IPS-20b (cell line): ENCODE data around the gene EEF2.

Experiments used
- H3K27ac ChIP-seq: one replicate; pipeline ENCODE4 v1.5.1; 2013; ENCODE audit warnings: low read length
- H3K27me3 ChIP-seq: 2 replicates; pipeline ENCODE4 v1.6.1; 2013; ENCODE audit warnings: mild to moderate bottlenecking, low read length, inconsistent platforms; ENCODE audit not compliant: insufficient read depth
- H3K36me3 ChIP-seq: 2 replicates; pipeline ENCODE4 v1.6.1; 2013; ENCODE audit warnings: low read depth, mild to moderate bottlenecking, inconsistent platforms, low read length, moderate library complexity; ENCODE audit not compliant: insufficient read depth
- H3K4me1 ChIP-seq: 2 replicates; pipeline ENCODE4 v1.6.1; 2013; ENCODE audit warnings: mild to moderate bottlenecking, control low read depth, inconsistent platforms, low read length, moderate library complexity; ENCODE audit not compliant: insufficient read depth
- H3K4me3 ChIP-seq: 2 replicates; pipeline ENCODE4 v1.5.1; 2013; ENCODE audit warnings: mild to moderate bottlenecking, low read length, inconsistent platforms
- H3K9ac ChIP-seq: 2 replicates; pipeline ENCODE4 v1.6.1; 2013; ENCODE audit warnings: low read depth, mild to moderate bottlenecking, inconsistent platforms, low read length, moderate library complexity
- H3K9me3 ChIP-seq: 2 replicates; pipeline ENCODE4 v1.6.1; 2013; ENCODE audit warnings: mild to moderate bottlenecking, low read depth, low read length, inconsistent platforms; ENCODE audit not compliant: insufficient read depth

The EEF2 gene

DNA sequence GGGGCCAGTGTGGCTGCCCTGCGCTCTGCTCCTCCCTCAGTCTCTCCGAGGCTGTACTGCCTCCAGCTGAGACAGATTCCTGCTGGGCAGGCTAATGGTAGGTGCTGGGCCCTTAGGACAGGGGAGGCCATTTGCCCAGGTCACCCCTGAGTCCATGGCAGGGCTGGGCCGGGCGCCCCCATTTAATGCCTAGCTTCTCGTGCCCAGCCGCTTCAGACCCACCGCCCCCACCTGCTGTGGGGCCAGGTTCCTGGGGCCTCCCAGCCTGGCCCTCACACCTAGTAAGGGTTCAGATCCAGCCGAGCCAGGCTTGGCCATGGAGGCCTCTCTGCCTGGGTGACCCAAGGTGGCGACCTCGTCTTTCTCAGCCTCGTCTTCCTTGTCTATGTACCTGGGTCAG, 40.1 kb upstream of the EEF2 start:
- Histone ChIP-seq H3K9me3 (no peaks in the 10 kb centered on the region), H3K4me1 (no peaks in the 10 kb centered on the region), H3K9ac (no peak overlapping the region), H3K4me3 (no peak overlapping the region), H3K36me3 (peaks cover 35% of the 10 kb centered on the region), H3K27me3 (no peaks in the 10 kb centered on the region), H3K27ac (no peak overlapping the region)

DNA sequence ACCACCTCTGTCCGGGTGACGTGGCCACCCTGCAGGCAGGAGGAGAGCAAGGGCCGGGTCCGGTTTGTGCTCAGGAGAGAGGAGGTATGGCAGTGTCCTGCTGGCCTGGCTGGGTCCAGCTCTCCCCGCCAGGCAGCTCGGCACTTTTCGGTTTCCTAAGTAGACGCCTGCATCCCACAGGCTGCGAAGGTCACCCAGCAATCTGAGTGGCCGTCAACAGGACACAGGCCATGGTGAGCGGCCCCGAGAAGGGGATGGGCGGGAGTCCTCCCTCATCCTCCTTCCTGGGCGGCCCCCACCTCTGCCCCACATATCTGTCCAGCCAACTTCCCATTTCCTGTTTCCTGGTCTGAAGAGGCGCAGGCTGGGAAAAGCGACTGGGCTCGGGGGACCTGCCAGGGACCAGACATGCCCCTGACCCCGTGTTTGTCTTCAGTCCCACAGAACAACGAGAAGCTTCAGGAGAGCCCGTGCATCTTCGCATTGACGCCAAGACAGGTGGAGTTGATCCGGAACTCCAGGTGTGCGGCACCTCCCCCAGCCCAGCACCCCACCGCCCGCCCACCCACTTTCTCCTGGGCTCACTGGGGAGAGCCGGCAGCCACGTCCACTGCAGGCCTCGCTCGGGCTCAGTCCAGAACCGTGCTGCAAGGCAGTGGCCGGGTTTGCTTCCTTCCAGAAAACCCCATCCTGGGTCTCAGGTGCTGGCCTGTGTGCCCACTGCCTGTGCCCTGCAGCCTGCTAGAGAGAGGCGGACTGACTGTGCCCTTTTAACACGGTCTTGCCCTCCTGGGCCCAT, 38.5 kb upstream of the EEF2 start:
- H3K36me3 ChIP-seq, result peaks cover 32% of the 10 kb centered on the region
- no peak overlapping the region for H3K4me3 ChIP-seq
- no peaks in the 10 kb centered on the region for H3K27me3 ChIP-seq
- no peaks in the 10 kb centered on the region for H3K9me3 ChIP-seq
- no peak overlapping the region for H3K27ac ChIP-seq
- H3K4me1 ChIP-seq, result no peaks in the 10 kb centered on the region
- no peak overlapping the region for H3K9ac ChIP-seq

DNA sequence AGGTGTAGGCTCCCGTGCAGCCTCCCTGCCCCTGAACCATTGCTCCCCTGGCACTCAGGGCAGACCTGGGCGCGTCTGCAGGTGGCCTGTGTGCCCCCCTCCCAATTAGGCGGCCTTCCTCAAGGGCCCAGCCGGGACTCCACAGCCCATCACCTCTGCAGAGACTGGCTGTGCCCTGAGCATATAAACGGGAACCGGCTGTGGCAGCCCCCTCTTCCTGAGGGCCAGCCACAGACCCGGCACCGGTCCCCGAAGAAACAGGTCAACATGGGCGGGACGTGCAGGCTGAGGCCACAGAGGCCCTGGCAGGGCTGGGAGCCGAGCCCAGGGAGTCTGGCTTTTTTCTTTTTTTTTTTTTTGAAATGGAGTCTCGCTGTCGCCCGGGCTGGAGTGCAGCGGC, 34.3 kb upstream of the EEF2 start:
- Histone ChIP-seq H3K4me1 (no peaks in the 10 kb centered on the region), H3K36me3 (peaks cover 36% of the 10 kb centered on the region), H3K4me3 (no peak overlapping the region), H3K9ac (no peak overlapping the region), H3K9me3 (no peaks in the 10 kb centered on the region), H3K27ac (no peak overlapping the region), H3K27me3 (no peaks in the 10 kb centered on the region)

DNA sequence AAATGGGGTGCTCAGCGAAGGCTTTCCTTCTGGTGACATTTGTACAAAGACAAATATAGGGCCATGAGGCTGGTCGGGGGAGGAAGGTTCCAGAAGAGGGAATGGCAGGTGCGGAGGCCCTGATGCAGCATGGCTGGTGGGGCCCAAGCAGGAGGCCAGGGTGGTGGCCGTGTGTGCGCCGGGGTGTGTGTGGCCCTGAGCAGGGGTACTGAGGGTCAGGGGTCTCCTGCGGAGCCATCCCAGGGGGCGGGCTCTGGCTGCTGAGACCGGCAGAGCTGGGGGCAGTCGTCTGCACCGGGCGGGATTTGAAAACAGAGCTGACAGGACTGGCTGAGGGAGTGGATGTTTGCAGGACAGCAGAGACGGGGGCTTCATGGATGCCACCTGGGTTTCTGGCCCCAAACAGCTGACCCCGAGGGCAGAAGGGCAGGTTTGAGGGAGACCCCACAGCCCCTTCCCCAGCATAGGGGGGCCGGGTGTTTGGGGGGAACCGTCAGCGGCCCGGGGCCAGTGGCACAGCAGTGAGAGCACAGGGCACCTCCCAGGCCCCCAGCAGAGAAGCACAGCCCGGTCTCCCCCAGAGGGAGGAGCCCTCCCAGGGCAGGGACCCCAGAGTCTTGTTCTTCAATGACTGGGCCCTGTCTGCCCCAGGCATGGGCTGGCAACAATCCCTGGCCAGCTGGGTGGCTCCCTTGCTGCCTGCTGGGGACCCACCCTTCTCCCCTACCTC, 33.7 kb upstream of the EEF2 start:
- no peak overlapping the region for H3K9ac ChIP-seq
- no peaks in the 10 kb centered on the region for H3K27me3 ChIP-seq
- no peak overlapping the region for H3K27ac ChIP-seq
- H3K9me3 ChIP-seq, result no peaks in the 10 kb centered on the region
- H3K36me3 ChIP-seq, result peaks cover 37% of the 10 kb centered on the region
- H3K4me3 ChIP-seq, result no peak overlapping the region
- no peaks in the 10 kb centered on the region for H3K4me1 ChIP-seq

DNA sequence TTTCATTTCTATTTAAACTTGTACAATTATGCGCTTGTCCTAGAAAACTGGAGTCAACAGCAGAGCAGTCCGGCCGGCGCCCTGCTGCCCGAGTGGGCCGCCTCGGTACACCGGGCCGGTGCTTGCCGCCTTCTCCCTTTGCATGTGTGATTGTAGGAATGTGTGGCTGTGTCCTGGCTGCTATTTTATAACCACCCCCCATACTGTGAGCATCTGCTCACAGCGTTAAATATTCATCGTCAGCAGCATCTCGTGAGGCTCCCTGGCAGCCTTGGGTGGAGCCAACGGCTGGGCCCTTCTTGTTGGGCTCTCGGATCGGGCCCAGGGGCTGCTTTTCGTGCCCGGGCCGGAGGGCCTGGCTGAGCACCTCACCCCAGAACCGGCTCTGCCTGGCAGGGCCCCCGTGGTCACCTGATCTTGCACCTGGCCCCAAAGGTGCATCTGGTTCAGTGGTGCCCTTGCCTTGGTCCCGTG, 32.9 kb upstream of the EEF2 start:
- Histone ChIP-seq H3K27ac (no peak overlapping the region), H3K9me3 (no peaks in the 10 kb centered on the region), H3K27me3 (no peaks in the 10 kb centered on the region), H3K9ac (no peak overlapping the region), H3K4me3 (no peak overlapping the region), H3K4me1 (no peaks in the 10 kb centered on the region), H3K36me3 (peaks cover 44% of the 10 kb centered on the region)

DNA sequence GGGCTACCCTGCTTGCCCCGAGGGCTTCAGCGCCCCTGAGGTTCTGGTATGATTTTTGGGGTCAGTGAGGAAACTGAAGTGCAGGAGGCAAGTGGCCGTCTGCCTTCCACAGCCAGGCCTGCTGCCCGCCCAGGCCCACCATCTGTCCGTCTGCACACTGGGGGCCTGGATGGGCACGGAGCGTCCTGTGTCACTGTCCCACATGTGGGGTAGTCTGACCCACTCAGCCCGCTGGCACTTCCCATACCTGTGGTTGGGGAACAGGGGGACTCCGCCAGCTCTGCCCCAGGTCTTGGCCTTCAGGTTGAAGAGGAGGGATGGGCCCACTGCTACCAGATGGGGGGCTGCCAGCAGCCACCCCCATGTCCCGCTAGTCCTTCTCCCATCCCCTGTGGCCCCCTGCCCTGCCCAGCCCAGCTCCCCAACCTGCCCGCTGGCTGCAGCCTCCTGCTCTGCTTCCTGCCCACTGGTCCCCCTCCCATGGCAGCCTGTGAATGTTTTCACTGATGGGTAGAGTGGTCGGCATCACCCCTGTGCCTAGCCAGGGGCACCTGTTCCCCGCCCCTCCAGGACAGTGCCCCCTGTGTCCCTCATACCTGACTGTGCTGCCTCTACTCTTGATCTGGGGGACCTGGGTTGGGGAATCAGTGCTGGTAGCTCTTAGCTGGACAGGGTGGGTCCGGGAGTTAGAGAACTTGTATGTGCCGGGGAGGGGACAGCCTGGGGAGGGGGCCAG, 31.8 kb upstream of the EEF2 start:
- Histone ChIP-seq H3K27me3 (no peaks in the 10 kb centered on the region), H3K9ac (no peak overlapping the region), H3K36me3 (peaks cover 49% of the 10 kb centered on the region), H3K9me3 (no peaks in the 10 kb centered on the region), H3K4me1 (no peaks in the 10 kb centered on the region), H3K4me3 (no peak overlapping the region), H3K27ac (no peak overlapping the region)

DNA sequence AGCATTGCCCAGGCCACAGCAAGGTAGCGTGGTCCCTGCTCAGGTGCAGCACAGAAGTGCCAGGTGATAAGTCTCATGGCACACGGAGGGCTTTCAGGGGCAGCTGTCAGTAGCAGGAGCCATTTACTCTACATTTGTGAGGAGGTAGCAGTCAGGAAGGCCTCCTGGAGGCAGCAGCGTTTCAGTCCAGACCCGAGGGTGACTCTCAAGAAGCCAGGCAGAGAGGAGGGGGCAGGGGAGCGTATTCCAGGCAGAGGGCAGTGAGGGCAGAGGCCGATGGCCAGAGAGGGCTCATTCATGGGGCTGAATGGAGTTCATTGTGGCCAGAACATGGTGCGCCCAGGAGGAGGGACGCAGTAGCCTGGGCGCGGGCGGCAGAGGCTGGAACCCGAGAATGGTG, 31.2 kb upstream of the EEF2 start:
- Histone ChIP-seq H3K9ac (no peak overlapping the region), H3K27me3 (no peaks in the 10 kb centered on the region), H3K4me3 (no peak overlapping the region), H3K27ac (no peak overlapping the region), H3K4me1 (no peaks in the 10 kb centered on the region), H3K9me3 (no peaks in the 10 kb centered on the region), H3K36me3 (peaks cover 46% of the 10 kb centered on the region)

DNA sequence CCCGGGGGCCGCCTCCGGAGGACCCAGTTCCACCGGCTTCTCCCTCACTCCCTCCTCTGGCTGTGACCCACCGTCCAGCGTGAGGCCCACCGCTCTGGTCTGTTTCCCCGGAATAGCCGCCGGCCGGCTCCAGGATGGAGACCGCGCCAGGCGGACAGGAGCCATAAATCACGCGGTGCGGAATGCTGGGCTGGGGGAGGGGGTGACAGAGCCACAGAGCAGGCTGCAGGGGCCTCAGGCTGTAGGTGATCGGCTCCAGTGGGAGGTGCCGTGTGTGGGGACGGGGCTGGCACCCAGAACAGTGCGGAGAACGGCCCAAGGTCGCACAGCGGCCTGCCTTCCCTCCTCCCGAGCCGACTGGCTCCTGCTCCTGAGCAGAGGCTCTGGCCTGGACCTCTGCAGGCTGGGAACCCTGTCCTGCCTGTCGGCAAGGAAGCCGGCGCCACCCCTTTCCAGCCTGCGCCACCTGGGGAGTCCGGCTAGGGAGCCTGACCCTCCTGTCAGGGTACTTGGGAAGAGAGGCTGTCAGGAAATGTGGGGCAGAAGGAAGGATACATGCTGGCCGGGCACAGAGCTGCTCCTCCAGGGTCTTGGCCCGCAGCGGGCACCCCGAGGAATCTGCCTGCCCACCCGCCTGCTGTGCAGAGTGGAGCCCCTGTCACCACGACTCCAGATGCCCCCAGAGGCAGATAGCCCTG, 30.6 kb upstream of the EEF2 start:
- H3K27me3 ChIP-seq, result no peaks in the 10 kb centered on the region
- no peaks in the 10 kb centered on the region for H3K4me1 ChIP-seq
- no peak overlapping the region for H3K9ac ChIP-seq
- no peaks in the 10 kb centered on the region for H3K9me3 ChIP-seq
- no peak overlapping the region for H3K4me3 ChIP-seq
- no peak overlapping the region for H3K27ac ChIP-seq
- peaks cover 42% of the 10 kb centered on the region for H3K36me3 ChIP-seq

DNA sequence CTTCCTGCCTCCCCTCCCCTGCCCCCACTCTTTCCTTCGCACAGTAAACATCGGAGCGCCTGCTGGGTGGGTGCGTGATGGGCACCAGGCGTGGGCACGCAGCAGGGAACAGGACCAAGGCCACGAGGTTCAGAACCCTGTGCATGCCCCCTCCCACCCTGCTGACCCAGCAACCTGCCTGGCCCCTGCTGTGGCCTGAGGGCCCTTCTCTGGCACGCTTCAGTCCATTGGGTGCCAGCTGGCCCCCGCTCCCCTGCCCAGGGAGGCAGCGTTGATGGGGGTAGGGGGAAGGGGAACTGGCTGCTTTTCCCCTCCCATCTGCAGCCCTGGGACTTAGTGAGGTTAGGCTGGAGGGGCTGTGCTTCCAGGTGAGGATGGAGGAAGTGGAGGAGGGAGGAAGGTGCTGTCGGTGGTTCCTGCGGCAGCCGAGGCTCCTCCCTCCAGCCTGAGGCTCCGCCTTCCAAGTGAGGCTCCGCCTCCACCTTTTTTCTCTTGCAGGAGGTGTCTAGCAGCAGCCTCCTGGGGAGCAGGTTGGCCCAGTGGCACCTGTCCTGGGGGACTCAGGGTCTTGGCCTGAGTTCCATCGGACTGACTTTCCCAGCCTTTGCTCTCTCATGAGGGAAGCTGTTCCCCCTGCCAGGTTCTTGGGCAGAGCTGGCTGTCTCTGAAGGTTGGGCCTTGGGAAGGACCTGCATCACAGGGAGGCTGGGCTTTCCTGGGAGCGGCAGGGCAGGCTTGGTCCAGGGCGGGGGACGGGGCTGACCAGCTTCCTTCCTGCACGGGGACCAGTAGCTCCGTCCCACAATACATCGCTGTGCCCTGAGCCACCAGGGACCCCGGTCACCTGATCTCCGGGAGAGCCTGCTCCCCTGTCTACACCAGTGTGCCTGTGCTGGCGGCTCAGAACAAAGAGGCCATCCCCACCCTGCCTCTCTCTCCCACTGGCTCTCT, 29.6 kb upstream of the EEF2 start:
- peaks cover 42% of the 10 kb centered on the region for H3K36me3 ChIP-seq
- H3K27me3 ChIP-seq, result no peaks in the 10 kb centered on the region
- H3K9ac ChIP-seq, result no peak overlapping the region
- no peak overlapping the region for H3K4me3 ChIP-seq
- no peaks in the 10 kb centered on the region for H3K9me3 ChIP-seq
- no peaks in the 10 kb centered on the region for H3K4me1 ChIP-seq
- H3K27ac ChIP-seq, result no peak overlapping the region

DNA sequence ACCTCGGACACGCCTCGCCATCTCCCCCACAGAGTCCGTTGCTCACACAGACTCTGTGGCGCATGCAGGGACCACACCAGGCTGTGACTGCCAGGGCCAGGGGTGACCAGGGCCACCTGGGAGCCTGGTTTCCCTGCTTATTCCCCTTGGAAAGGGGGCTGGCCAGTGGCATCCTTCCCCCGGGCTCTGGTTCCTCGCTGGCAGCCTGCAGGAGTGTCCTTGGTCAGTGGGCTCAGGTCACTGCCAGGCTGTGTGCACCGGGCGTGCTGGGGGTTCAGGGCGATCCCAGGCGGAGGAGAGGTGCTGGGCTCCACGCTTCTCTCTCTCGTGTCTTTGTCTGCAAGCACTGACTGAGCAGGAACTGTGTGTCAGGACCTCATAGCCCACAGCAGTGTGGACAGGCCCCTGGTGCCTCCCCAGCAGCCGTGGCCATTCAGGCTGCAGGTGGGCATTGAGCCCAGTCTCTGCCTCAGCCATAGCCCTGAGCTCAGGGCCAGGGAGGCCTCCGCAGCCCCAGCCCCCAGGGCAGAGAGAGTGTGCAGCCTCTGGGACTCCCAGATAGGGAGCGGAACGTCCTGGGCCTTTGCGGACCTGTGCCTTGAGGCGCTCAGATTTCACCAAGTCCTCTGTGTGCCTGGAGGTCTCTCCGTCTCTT, 28.8 kb upstream of the EEF2 start:
- H3K27ac ChIP-seq, result no peak overlapping the region
- H3K36me3 ChIP-seq, result peaks cover 42% of the 10 kb centered on the region
- H3K9me3 ChIP-seq, result no peaks in the 10 kb centered on the region
- H3K4me3 ChIP-seq, result no peak overlapping the region
- no peaks in the 10 kb centered on the region for H3K27me3 ChIP-seq
- no peak overlapping the region for H3K9ac ChIP-seq
- no peaks in the 10 kb centered on the region for H3K4me1 ChIP-seq
